NCI-H1436 treated with DMSO at 0.1 percent for 48 hours (cell line): ENCODE measurements around the gene FNTB.

Experiments
- DNase-seq: peaks from one replicate; lab custom pipeline; 2025; lab: John Stamatoyannopoulos, UW

FNTB gene

GRCh38 chr14:64983439-64984310 lies 3.0 kb upstream of the FNTB start:
- DNase-seq, result peak; percentile 7

GRCh38 chr14:64987438-64987767 lies 708 bp downstream of the FNTB start:
- DNase-seq, result no peak

GRCh38 chr14:64990296-64990695 lies 3.6 kb downstream of the FNTB start:
- no peak for DNase-seq

GRCh38 chr14:64990939-64991338 lies 4.2 kb downstream of the FNTB start:
- DNase-seq, result no peak

GRCh38 chr14:64992328-64992885 lies 5.7 kb downstream of the FNTB start:
- DNase-seq, result no peak

GRCh38 chr14:64993266-64993930 lies 6.7 kb downstream of the FNTB start:
- no peak for DNase-seq

GRCh38 chr14:64994540-64994939 lies 7.8 kb downstream of the FNTB start:
- DNase-seq, result no peak

- DNase-seq, result no peak
Measured at GRCh38 chr14:64995291-64995690, 8.6 kb downstream of the FNTB start.

- DNase-seq, result no peak
Measured at GRCh38 chr14:64997108-64997794, 10.6 kb downstream of the FNTB start.

- no peak for DNase-seq
Measured at GRCh38 chr14:64998455-64998931, 11.8 kb downstream of the FNTB start.

- DNase-seq, result no peak
Measured at GRCh38 chr14:65000898-65001591, 14.3 kb downstream of the FNTB start.

- no peak for DNase-seq
Measured at GRCh38 chr14:65001723-65002122, 15.0 kb downstream of the FNTB start.

GRCh38 chr14:65002586-65003210 lies 16.0 kb downstream of the FNTB start:
- no peak for DNase-seq

GRCh38 chr14:65003394-65003793 lies 16.7 kb downstream of the FNTB start:
- DNase-seq, result no peak

- DNase-seq, result no peak
Measured at GRCh38 chr14:65006261-65006721, 19.6 kb downstream of the FNTB start.

- DNase-seq, result no peak
Measured at GRCh38 chr14:65007202-65007601, 20.5 kb downstream of the FNTB start.

- DNase-seq, result no peak
Measured at GRCh38 chr14:65010211-65010931, 23.7 kb downstream of the FNTB start.

- no peak for DNase-seq
Measured at GRCh38 chr14:65011538-65011937, 24.8 kb downstream of the FNTB start.

GRCh38 chr14:65012353-65012752 lies 25.7 kb downstream of the FNTB start:
- DNase-seq, result no peak

- no peak for DNase-seq
Measured at GRCh38 chr14:65015391-65015790, 28.7 kb downstream of the FNTB start.

GRCh38 chr14:65016471-65016870 lies 29.8 kb downstream of the FNTB start:
- no peak for DNase-seq
